ENCODE measurements around the gene CDYL. TPM values are rescaled to one million over a fixed set of nuclear protein-coding genes. Genes with fewer than 3 reads are reported as not detected.

The CDYL gene
- total and polyA plus RNA-seq, 2 of the 4 experiments (the other 2 are of a cell fraction): 14.2 to 92.1 TPM

DNA sequence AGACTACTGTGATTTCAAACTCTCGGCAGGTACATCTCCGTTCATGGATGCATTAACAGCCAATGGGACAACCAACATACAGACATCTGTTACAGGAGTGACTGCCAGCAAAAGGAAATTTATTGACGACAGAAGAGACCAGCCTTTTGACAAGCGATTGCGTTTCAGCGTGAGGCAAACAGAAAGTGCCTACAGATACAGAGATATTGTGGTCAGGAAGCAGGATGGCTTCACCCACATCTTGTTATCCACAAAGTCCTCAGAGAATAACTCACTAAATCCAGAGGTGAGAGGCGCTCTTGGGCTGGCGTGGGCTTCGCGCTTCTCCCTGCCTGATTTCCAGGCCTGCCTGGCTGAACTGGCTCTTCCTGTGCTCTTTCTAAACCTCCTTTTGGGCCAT is 159.3 kb downstream of the CDYL start:
- Histone ChIP-seq H3K56ac (ENCODE audit: extremely low read depth, insufficient read depth, low read length) (no peak overlapping the region), H3K27ac (ENCODE audit: insufficient read depth, low read length) (no peak overlapping the region), H4K8ac (ENCODE audit: low read depth in 2 of 2, low read length in 2 of 2) (no peak overlapping the region), H4K91ac (ENCODE audit: insufficient read depth, low read depth, low read length) (no peak overlapping the region), H3K4me1 (ENCODE audit: control insufficient read depth, insufficient read depth, low read length) (peaks cover 7% of the 10 kb centered on the region; the same call in 1 of the 2 replicates), H3K9me1 (ENCODE audit: insufficient read depth, low read length) (peaks cover 23% of the 10 kb centered on the region), H3K4me3 (ENCODE audit: insufficient read depth, low read depth, low read length) (no peak overlapping the region), H3K23ac (ENCODE audit: low read depth, low read length) (no peak overlapping the region), H3K14ac (replicated peaks; ENCODE audit: low read depth, low read length) (no peak overlapping the region), H3K4ac (ENCODE audit: low read depth, low read length) (no peak overlapping the region), H3K4me2 (ENCODE audit: low read depth, low read length) (no peak overlapping the region), H2BK15ac (ENCODE audit: low read depth, low read length) (no peak overlapping the region), H2BK5ac (ENCODE audit: low read depth, low read length, poor library complexity, severe bottlenecking) (no peak overlapping the region), H2BK20ac (ENCODE audit: low read depth, low read length) (no peak overlapping the region), H4K5ac (ENCODE audit: low read depth, low read length) (no peak overlapping the region), H4K20me1 (ENCODE audit: insufficient read depth, low read length) (peaks cover 29% of the 10 kb centered on the region; the same call in 1 of the 2 replicates), H3K9me3 (ENCODE audit: control insufficient read depth, insufficient read depth, low read length) (no peaks in the 10 kb centered on the region), H3K36me3 (ENCODE audit: control insufficient read depth, insufficient read depth, low read length) (no peaks in the 10 kb centered on the region; the same call in 1 of the 2 replicates), H3K27me3 (ENCODE audit: control insufficient read depth, insufficient read depth, low read length) (no peaks in the 10 kb centered on the region), H2BK120ac (ENCODE audit: low read depth, low read length) (no peak overlapping the region), H3K9ac (ENCODE audit: low read depth, low read length) (no peak overlapping the region), H3K18ac (ENCODE audit: low read depth, low read length) (no peak overlapping the region), H2AK9ac (replicated peaks; ENCODE audit: low read depth, low read length, poor library complexity) (no peak overlapping the region), H2AFZ (replicated peaks; ENCODE audit: low read length, poor library complexity) (no peak overlapping the region), H3K79me1 (ENCODE audit: low read depth in 1 of 2, low read length in 2 of 2) (peaks cover 24 to 43% of the 10 kb centered on the region in 2 experiments), H2AK5ac (ENCODE audit: low read depth, low read length) (0 out of 2 replicates have a peak overlapping the region, but pooled peaks have one; percentile 14)
- WGBS, 2 experiments (ENCODE audit: extremely low coverage in 2 of 2, insufficient read length in 1 of 2): 80% methylated on average over 2 of the region's 10 CpGs; no CpG with 5 or more reads in 1 of the 2 experiments
- CTCF ChIA-PET: interaction anchor here (0.7 kb wide), 1 partner anchor 170 kb away, joined by 3 read pairs; no protein-coding TSS in a partner anchor
- in situ Hi-C loops (cut with MboI; ENCODE audit: low sequenced_read_pairs): loop anchor here (10.0 kb wide), 1 partner anchor 881 kb away; no protein-coding TSS in a partner anchor
- dilution Hi-C loops (cut with HindIII; ENCODE audit: low sequenced_read_pairs, unreplicated experiment): no loop called here
- intact Hi-C loops (cut with micrococcal nuclease): no loop called here
- ATAC-seq (ENCODE audit: low read depth) (no peak), DNase-seq (no peak)
- TF ChIP-seq CEBPB (IDR thresholded peaks at IDR 0.05; ENCODE audit: low read depth, low read length) (no peak), SMC3 (IDR thresholded peaks at IDR 0.05; ENCODE audit: low read depth, low read length) (no peak)
- BruUV-seq (replicated peaks): no TSS peak
- POLR2A ChIA-PET (ENCODE audit: unreplicated experiment): no interaction called here

Measured in IMR-90 (cell line).